GM23338 (cell line): ENCODE measurements around the gene ATP8B4. TPM values are rescaled to one million over a fixed set of nuclear protein-coding genes. Genes with fewer than 3 reads are reported as not detected.
A peak's percentile ranks its signal among the peaks of the same experiment; 100 is the strongest.

Experiments
- ATAC-seq: fragments of 200-7000 bp; cut with Tn5 transposase; 3 replicates; pipeline ENCODE4 v1.9.1; 2020
- DNase-seq: peaks from one replicate; pipeline ENCODE4 v3.0.0-alpha.2; 2015; ENCODE audit warnings: low spot score
- H2AFZ ChIP-seq: fragments of 200-600 bp; sonication (generic); 2 replicates; pipeline ENCODE4 v1.8.0; 2016; ENCODE audit warnings: antibody characterized with exemption, mild to moderate bottlenecking, moderate library complexity
- H3F3A ChIP-seq: fragments of 200-600 bp; sonication (generic); replicated peaks from 2 replicates; pipeline ENCODE4 v1.8.0; 2017; ENCODE audit warnings: antibody characterized with exemption, mixed run types, low read depth
- H3K27ac ChIP-seq: fragments of 200-600 bp; sonication (generic); 2 replicates; pipeline ENCODE4 v1.6.1; 2016; ENCODE audit warnings: low read depth
- H3K27me3 ChIP-seq: fragments of 200-600 bp; sonication (generic); 2 replicates; pipeline ENCODE4 v1.8.0; 2016; ENCODE audit warnings: mild to moderate bottlenecking, mixed run types, moderate library complexity; ENCODE audit not compliant: insufficient read depth
- H3K36me3 ChIP-seq: fragments of 200-600 bp; sonication (generic); 2 replicates; pipeline ENCODE4 v1.8.0; 2016; ENCODE audit warnings: mild to moderate bottlenecking; ENCODE audit not compliant: insufficient read depth
- H3K4me1 ChIP-seq: fragments of 200-600 bp; sonication (generic); 2 replicates; pipeline ENCODE4 v1.8.0; 2016; ENCODE audit warnings: mild to moderate bottlenecking, moderate library complexity; ENCODE audit not compliant: insufficient read depth
- H3K4me2 ChIP-seq: fragments of 200-600 bp; sonication (generic); 2 replicates; pipeline ENCODE4 v1.7.1; 2017; ENCODE audit warnings: mixed run types
- H3K4me3 ChIP-seq: fragments of 200-600 bp; sonication (generic); 2 replicates; pipeline ENCODE4 v1.6.1; 2016; ENCODE audit warnings: mixed run types
- H3K79me2 ChIP-seq: fragments of 200-600 bp; sonication (generic); replicated peaks from 2 replicates; pipeline ENCODE4 v1.8.0; 2017; ENCODE audit warnings: mild to moderate bottlenecking; ENCODE audit not compliant: insufficient read depth
- H3K9me2 ChIP-seq: fragments of 200-600 bp; sonication (generic); 2 replicates; pipeline ENCODE4 v1.8.0; 2017; ENCODE audit not compliant: insufficient read depth
- H4K20me1 ChIP-seq: fragments of 200-600 bp; sonication (generic); replicated peaks from 2 replicates; pipeline ENCODE4 v1.8.0; 2017; ENCODE audit warnings: mild to moderate bottlenecking; ENCODE audit not compliant: insufficient read depth
- H3K27ac Mint-ChIP-seq: 2 replicates; pipeline ENCODE4 v1.8.0; 2020; ENCODE audit warnings: inconsistent platforms, mild to moderate bottlenecking, moderate library complexity, mixed read lengths
- H3K27me3 Mint-ChIP-seq: 3 replicates; pipeline ENCODE4 v1.8.0; 2022; ENCODE audit warnings: low read depth, mild to moderate bottlenecking, moderate library complexity, mixed read lengths, inconsistent platforms; ENCODE audit not compliant: insufficient read depth, poor library complexity
- H3K36me3 Mint-ChIP-seq: 3 replicates; pipeline ENCODE4 v1.8.0; 2021; ENCODE audit warnings: low read depth, mild to moderate bottlenecking, inconsistent platforms, moderate library complexity, mixed read lengths
- H3K4me1 Mint-ChIP-seq: 3 replicates; pipeline ENCODE4 v1.8.0; 2020; ENCODE audit warnings: mild to moderate bottlenecking, inconsistent platforms, mixed read lengths
- H3K4me3 Mint-ChIP-seq: 3 replicates; pipeline ENCODE4 v1.8.0; 2021; ENCODE audit warnings: moderate library complexity, mild to moderate bottlenecking, inconsistent platforms, mixed read lengths
- H3K9me3 Mint-ChIP-seq: 3 replicates; pipeline ENCODE4 v1.8.0; 2020; ENCODE audit warnings: moderate library complexity, mild to moderate bottlenecking, inconsistent platforms, mixed read lengths
- CREB1 ChIP-seq: fragments of 250-450 bp; sonication (Bioruptor Pico); IDR thresholded peaks from 2 replicates; pipeline ENCODE4 v1.5.0; 2020; ENCODE audit warnings: low read depth, mild to moderate bottlenecking, moderate library complexity
- EZH2 ChIP-seq: fragments of 200-600 bp; sonication (generic); IDR thresholded peaks from one replicate; pipeline ENCODE4 v1.8.0; 2017; ENCODE audit warnings: antibody characterized with exemption, mild to moderate bottlenecking, low read depth; ENCODE audit not compliant: unreplicated experiment
- EZH2phosphoT487 ChIP-seq: fragments of 200-600 bp; sonication (generic); IDR thresholded peaks from one replicate; pipeline ENCODE4 v1.8.1; 2018; ENCODE audit warnings: antibody characterized with exemption; ENCODE audit not compliant: unreplicated experiment
- JUNB ChIP-seq: IDR thresholded peaks from one replicate; pipeline ENCODE4 v1.6.1; 2016; ENCODE audit warnings: antibody characterized with exemption; ENCODE audit not compliant: unreplicated experiment
- POLR2AphosphoS5 ChIP-seq: IDR thresholded peaks from 2 replicates; pipeline ENCODE4 v1.6.1; 2016; ENCODE audit warnings: antibody characterized with exemption, low read depth
- ZNF114 ChIP-seq: fragments of 250-450 bp; sonication (Bioruptor Pico); IDR thresholded peaks from 2 replicates; pipeline ENCODE4 v1.5.0; 2020; ENCODE audit warnings: mild to moderate bottlenecking, moderate library complexity
- ZNF331 ChIP-seq: fragments of 250-450 bp; sonication (Bioruptor Pico); IDR thresholded peaks from 2 replicates; pipeline ENCODE4 v1.5.0; 2020; ENCODE audit warnings: low read depth, mild to moderate bottlenecking, moderate library complexity
- ZNF462 ChIP-seq: fragments of 250-450 bp; sonication (Bioruptor Pico); IDR thresholded peaks from 2 replicates; pipeline ENCODE4 v1.5.0; 2020; ENCODE audit warnings: mild to moderate bottlenecking, moderate library complexity
- polyA plus RNA-seq: library from polyadenylated mRNA; unstranded; fragments of >200 nt; fragmentation: Nextera tagmentation; extraction: Ambion mirVana; gene quantifications from 2 replicates; pipeline ENCODE4 v1.2.1, GENCODE V29; 2016
- total RNA-seq: library from RNA; depleted of rRNA; stranded (reverse); fragments of >200 nt; shearing (Covaris generic); gene quantifications from 2 replicates; pipeline ENCODE4 v1.2.3, GENCODE V29; 2014

Gene ATP8B4
- total and polyA plus RNA-seq, 2 experiments from 2014 or later: 0.24 TPM; not detected in 1

- Mint-ChIP-seq H3K9me3 (no peaks in the 10 kb centered on the region), H3K27me3 (no peaks in the 10 kb centered on the region), H3K4me1 (no peaks in the 10 kb centered on the region), H3K27ac (no peak overlapping the region), H3K36me3 (no peaks in the 10 kb centered on the region), H3K4me3 (no peak overlapping the region)
- no peak overlapping the region for H3K4me3 ChIP-seq
- no peaks in the 10 kb centered on the region for H3K4me1 ChIP-seq
- H3K9me2 ChIP-seq: no peaks in the 10 kb centered on the region
- H3K36me3 ChIP-seq: no peaks in the 10 kb centered on the region
- H3F3A ChIP-seq: no peaks in the 10 kb centered on the region
- ATAC-seq (no peak), DNase-seq (no peak)
- H3K27me3 ChIP-seq: no peaks in the 10 kb centered on the region
- H2AFZ ChIP-seq: 0 out of 2 replicates have a peak overlapping the region, but pooled peaks have one; percentile 3
- no peak overlapping the region for H3K27ac ChIP-seq
- H3K79me2 ChIP-seq: no peaks in the 10 kb centered on the region
- H3K4me2 ChIP-seq: no peak overlapping the region
- no peaks in the 10 kb centered on the region for H4K20me1 ChIP-seq
- TF ChIP-seq JUNB (no peak), POLR2AphosphoS5 (no peak), EZH2phosphoT487 (no peak), ZNF331 (no peak), CREB1 (CRISPR knock-in tag) (no peak), ZNF462 (CRISPR knock-in tag) (no peak), ZNF114 (CRISPR knock-in tag) (no peak), EZH2 (no peak)
These were observed 304.3 kb downstream of the ATP8B4 start for GRCh38 chr15:49814709-49815108.

- no peaks in the 10 kb centered on the region for H3K27me3 Mint-ChIP-seq
- DNase-seq: no peak
- Histone ChIP-seq H2AFZ (no peak overlapping the region), H3K4me3 (no peak overlapping the region), H3F3A (no peaks in the 10 kb centered on the region), H3K27me3 (no peaks in the 10 kb centered on the region), H3K4me1 (no peaks in the 10 kb centered on the region), H3K9me2 (no peaks in the 10 kb centered on the region), H4K20me1 (no peaks in the 10 kb centered on the region), H3K79me2 (no peaks in the 10 kb centered on the region), H3K27ac (no peak overlapping the region), H3K36me3 (no peaks in the 10 kb centered on the region), H3K4me2 (no peak overlapping the region)
- no peaks in the 10 kb centered on the region for H3K9me3 Mint-ChIP-seq
- H3K36me3 Mint-ChIP-seq: no peaks in the 10 kb centered on the region
- no peaks in the 10 kb centered on the region for H3K4me1 Mint-ChIP-seq
- no peak overlapping the region for H3K4me3 Mint-ChIP-seq
- ATAC-seq: no peak
- H3K27ac Mint-ChIP-seq: no peak overlapping the region
- TF ChIP-seq ZNF462 (CRISPR knock-in tag): no peak
- TF ChIP-seq ZNF331: no peak
These were observed 305.4 kb downstream of the ATP8B4 start for GRCh38 chr15:49813625-49814024.
